ENCODE measurements around the gene ADAMTS2.

The ADAMTS2 gene

DNA sequence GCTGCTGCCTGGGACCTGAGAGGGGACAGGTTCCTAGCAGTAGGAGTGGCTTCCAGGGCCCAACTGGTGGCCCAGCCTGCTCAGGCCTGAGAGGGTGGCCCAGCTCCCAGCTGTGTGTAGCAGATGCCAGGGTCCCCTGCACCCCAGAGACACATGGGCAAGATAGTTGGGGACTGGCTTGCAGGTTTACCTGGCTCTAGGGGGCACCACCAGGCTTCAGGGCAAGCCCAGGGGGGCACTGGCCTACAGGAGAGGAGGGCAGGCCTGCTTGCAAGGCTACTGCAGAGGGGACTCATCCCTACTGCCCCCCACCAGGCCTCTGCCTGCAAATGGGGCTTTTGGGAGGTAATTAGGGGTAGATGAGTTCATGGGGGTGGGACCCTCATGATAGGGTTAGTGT lies 161.8 kb downstream of the ADAMTS2 start:
- no peak for FAIRE-seq
- no peak for DNase-seq (ENCODE audit: insufficient read length, low spot score)
- TF ChIP-seq, protein P1, sequence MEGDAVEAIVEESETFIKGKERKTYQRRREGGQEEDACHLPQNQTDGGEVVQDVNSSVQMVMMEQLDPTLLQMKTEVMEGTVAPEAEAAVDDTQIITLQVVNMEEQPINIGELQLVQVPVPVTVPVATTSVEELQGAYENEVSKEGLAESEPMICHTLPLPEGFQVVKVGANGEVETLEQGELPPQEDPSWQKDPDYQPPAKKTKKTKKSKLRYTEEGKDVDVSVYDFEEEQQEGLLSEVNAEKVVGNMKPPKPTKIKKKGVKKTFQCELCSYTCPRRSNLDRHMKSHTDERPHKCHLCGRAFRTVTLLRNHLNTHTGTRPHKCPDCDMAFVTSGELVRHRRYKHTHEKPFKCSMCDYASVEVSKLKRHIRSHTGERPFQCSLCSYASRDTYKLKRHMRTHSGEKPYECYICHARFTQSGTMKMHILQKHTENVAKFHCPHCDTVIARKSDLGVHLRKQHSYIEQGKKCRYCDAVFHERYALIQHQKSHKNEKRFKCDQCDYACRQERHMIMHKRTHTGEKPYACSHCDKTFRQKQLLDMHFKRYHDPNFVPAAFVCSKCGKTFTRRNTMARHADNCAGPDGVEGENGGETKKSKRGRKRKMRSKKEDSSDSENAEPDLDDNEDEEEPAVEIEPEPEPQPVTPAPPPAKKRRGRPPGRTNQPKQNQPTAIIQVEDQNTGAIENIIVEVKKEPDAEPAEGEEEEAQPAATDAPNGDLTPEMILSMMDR (IDR thresholded peaks at IDR 0.05; ENCODE audit: insufficient read depth, missing control alignments), result no peak

DNA sequence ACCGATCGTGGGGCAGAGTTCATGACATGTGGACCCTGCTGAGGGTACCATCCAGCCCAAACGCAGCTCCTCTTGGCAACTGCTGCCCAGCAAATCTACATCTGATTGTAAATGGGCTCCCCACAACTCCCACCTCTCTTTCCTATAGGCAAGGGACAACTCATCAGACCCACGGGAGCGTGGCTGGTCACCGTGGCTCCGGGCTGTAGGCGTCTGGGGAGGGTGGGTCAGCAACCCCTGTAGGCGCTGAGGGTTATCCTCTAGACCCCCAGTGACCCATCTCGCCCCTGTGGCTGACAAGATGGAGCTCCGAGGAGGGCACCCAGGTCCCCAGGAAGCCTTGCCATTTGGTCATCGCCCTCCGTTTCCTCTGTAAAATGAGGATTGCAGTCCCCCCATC lies 162.7 kb downstream of the ADAMTS2 start:
- FAIRE-seq (no peak), DNase-seq (ENCODE audit: insufficient read length, low spot score) (no peak)
- TF ChIP-seq, protein P1 (IDR thresholded peaks at IDR 0.05; ENCODE audit: insufficient read depth, missing control alignments), result no peak

DNA sequence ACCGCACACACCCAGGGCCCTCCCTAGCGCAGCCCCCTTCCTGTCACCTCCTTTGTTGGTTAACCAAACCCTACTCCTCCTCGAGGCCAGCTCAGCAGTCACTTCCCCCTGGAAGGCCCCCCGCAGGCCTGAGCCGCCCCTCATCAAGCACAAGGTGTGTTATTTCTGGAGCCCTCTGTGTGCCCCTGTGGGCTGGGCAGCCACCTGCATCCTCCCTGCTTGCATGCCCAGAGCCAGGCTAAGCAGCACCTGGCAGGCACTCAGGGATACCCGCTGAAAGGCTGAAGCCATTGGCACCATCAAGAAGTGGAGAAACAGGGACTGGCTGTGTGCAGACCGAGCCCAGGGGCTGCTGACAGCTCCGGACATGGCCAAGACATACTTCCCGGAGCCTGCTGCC lies 163.3 kb downstream of the ADAMTS2 start:
- DNase-seq (ENCODE audit: insufficient read length, low spot score), result no peak
- FAIRE-seq, result no peak
- TF ChIP-seq, protein P1 (IDR thresholded peaks at IDR 0.05; ENCODE audit: insufficient read depth, missing control alignments), result no peak

DNA sequence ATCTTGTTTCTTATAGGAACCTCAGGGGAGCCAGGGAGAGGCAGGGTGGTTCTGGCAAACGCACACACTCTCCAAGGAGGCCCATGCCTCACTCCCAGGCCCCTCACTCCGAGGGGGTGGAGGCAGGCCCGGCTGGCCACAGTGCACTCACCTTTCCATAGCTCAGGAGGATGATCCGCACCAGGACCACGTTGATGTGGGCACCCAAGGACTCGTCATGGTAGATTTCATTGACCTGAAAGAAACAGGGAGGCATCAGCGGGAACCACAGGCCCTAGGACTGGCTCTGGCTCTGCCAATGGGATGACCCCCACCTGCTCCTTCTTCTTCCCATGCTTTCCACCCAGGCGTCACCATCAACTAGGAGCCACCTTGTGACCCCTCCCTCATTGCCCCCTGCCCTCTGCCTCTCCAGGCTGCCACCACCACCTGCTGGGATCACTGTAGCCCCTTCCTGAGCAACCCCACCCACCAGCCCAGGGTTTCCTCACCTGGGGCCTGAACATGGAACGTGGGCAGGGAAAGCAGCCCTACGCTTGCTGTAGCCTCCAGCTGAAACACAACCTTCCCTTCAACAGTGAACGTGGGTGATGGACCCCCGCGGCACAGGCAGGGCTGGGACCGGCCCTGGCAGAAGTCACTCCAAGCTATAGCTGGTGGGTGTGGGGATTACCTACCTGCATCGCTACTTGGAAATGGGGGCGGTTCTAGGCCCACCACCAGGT lies 164.2 kb downstream of the ADAMTS2 start:
- TF ChIP-seq, protein P1 (IDR thresholded peaks at IDR 0.05; ENCODE audit: insufficient read depth, missing control alignments), result no peak
- DNase-seq (ENCODE audit: insufficient read length, low spot score) (no peak), FAIRE-seq (no peak)

DNA sequence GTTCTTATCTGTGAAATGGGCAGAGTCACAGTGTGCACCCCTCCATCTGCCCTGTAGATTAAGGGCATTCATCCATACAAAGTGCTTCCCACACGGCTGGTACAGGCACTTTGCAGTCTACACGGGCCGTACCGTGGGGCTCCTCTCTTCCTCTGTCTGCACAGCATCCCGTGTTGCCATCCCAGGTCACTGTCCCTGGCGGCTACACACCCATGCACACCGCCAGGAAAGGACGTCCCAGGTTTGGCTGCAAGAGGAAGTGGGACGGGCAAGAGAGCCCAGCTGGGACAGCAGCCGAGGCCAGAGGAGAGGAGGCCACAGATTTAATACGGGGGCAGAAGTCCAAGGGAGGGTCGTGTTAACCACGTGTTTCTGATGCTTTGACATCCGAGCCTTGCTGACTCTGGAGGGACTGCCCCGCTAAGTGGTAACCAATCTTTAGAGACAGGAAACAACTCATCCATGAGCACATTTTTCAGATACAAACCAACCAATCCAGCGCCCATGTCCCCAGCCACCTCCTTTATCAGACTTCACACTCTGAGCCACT lies 165.1 kb downstream of the ADAMTS2 start:
- FAIRE-seq (no peak), DNase-seq (ENCODE audit: insufficient read length, low spot score) (no peak)
- TF ChIP-seq, protein P1 (IDR thresholded peaks at IDR 0.05; ENCODE audit: insufficient read depth, missing control alignments), result no peak

DNA sequence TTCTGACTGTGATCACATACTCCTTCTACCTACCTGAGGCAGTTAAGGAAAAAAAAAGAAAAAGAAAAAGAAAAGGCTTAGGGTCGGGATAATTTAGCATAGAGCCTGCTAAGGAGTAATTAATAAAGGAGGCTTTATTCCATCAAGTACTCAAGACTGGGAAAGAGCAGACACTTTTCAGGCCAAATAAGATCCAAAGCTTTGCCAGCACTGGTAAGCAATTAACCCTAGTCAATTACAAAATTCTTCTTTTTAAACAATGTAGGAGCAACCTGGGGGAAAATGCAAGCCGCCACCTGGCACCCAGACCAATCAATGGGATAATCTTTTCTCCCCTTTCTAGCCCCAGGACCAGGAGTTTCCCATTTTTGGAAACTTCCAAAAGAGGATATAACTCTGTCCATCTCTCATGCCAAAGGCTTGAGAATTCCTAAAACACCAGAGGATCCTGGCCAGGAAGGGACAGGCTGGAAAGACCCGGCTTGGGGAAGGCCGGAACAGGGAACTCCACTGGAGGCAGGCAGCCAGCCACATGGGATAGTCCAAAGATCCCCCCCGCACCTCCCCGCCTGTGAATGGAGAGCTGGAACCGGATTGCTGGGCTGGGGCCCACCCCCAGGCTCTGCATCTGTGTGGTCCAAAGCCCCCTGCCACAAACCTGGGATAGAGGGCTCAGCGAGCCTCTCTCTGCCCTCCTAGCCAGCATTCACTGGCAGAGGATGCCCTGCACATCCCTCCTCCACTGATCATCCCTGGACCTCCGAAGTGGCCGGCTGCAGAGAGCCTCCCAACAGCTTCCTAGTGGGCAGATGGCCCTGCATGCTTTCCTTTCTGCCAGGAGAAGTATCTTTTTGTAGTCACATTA lies 167.3 kb downstream of the ADAMTS2 start:
- TF ChIP-seq, protein P1 (IDR thresholded peaks at IDR 0.05; ENCODE audit: insufficient read depth, missing control alignments), result no peak
- FAIRE-seq (no peak), DNase-seq (ENCODE audit: insufficient read length, low spot score) (no peak)
